Nephron progenitor cell (in vitro differentiated cells): ENCODE results near the gene SLC22A14.
A peak's percentile ranks its signal among the peaks of the same experiment; 100 is the strongest.

Experiments
- DNase-seq: peaks from one replicate; pipeline ENCODE4 v3.0.0; 2021
- H3K27ac Mint-ChIP-seq: 2 replicates; pipeline ENCODE4 v1.8.0; 2021; ENCODE audit warnings: mild to moderate bottlenecking, moderate library complexity, mixed read lengths
- H3K27me3 Mint-ChIP-seq: 2 replicates; pipeline ENCODE4 v1.8.0; 2021; ENCODE audit warnings: mild to moderate bottlenecking, low read depth, mixed read lengths; ENCODE audit not compliant: poor library complexity
- H3K36me3 Mint-ChIP-seq: 2 replicates; pipeline ENCODE4 v1.8.0; 2021; ENCODE audit warnings: low read depth, mixed read lengths
- H3K4me1 Mint-ChIP-seq: 2 replicates; pipeline ENCODE4 v1.8.0; 2021; ENCODE audit warnings: mixed read lengths
- H3K4me3 Mint-ChIP-seq: 2 replicates; pipeline ENCODE4 v1.8.0; 2021; ENCODE audit warnings: mild to moderate bottlenecking, moderate library complexity, mixed read lengths
- H3K9me3 Mint-ChIP-seq: 2 replicates; pipeline ENCODE4 v1.8.0; 2021; ENCODE audit warnings: mild to moderate bottlenecking, moderate library complexity, mixed read lengths
- TF ChIP-seq, protein P1 (sequence below): fragments of 200-600 bp; sonication (generic); IDR thresholded peaks from 2 replicates; pipeline ENCODE4 v1.5.0; 2021; ENCODE audit warnings: antibody characterized with exemption

Gene SLC22A14

DNA sequence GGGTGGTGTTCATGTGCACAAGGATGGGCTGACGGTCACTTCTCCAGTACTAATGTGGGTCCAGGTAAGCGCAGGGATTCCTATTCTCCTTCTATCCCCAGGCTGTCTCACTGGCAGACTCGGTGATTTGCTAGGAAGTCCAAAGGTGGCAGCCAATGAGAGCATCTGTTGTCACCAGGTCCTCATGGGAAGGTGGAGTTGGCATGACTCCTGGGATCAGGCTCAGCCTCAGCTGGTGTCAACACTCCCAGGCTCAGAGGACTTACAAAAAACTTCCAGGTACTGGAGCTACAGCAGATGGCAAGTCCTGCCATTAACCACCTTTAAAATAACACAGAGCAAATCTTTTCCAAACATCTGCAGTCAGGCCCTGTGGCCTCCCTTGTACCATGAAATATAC lies 78.3 kb downstream of the SLC22A14 start:
- Mint-ChIP-seq H3K9me3 (peaks cover 24% of the 10 kb centered on the region), H3K36me3 (peaks cover 45% of the 10 kb centered on the region), H3K27me3 (no peaks in the 10 kb centered on the region), H3K4me1 (no peaks in the 10 kb centered on the region), H3K27ac (no peak overlapping the region), H3K4me3 (no peak overlapping the region)
- no peak for DNase-seq
- TF ChIP-seq, protein P1, sequence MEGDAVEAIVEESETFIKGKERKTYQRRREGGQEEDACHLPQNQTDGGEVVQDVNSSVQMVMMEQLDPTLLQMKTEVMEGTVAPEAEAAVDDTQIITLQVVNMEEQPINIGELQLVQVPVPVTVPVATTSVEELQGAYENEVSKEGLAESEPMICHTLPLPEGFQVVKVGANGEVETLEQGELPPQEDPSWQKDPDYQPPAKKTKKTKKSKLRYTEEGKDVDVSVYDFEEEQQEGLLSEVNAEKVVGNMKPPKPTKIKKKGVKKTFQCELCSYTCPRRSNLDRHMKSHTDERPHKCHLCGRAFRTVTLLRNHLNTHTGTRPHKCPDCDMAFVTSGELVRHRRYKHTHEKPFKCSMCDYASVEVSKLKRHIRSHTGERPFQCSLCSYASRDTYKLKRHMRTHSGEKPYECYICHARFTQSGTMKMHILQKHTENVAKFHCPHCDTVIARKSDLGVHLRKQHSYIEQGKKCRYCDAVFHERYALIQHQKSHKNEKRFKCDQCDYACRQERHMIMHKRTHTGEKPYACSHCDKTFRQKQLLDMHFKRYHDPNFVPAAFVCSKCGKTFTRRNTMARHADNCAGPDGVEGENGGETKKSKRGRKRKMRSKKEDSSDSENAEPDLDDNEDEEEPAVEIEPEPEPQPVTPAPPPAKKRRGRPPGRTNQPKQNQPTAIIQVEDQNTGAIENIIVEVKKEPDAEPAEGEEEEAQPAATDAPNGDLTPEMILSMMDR, result no peak

DNA sequence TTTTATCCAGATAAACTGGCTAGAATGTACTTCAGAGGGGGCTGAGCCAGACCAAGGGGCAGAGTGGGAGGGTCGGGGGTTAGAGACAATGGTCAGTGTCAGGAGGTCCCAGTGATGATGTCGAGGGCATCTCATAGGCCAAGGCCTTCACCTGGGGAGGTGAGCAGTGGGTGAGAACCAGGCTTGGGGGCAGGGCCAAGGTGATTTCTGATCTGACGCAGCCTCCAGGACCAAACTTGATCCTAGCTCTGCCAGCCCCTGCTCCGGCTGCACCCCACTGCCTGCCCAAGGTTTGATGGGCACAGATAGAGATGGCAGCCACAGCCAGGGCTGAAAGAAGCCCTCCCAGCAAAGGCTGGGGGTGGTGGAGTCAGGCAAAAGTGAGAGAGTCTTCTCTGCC lies 79.4 kb downstream of the SLC22A14 start:
- H3K4me1 Mint-ChIP-seq, result no peaks in the 10 kb centered on the region
- H3K27ac Mint-ChIP-seq, result no peak overlapping the region
- DNase-seq, result no peak
- H3K36me3 Mint-ChIP-seq, result peaks cover 37% of the 10 kb centered on the region
- H3K27me3 Mint-ChIP-seq, result no peaks in the 10 kb centered on the region
- TF ChIP-seq, protein P1, result no peak
- peaks cover 23% of the 10 kb centered on the region for H3K9me3 Mint-ChIP-seq
- no peak overlapping the region for H3K4me3 Mint-ChIP-seq

DNA sequence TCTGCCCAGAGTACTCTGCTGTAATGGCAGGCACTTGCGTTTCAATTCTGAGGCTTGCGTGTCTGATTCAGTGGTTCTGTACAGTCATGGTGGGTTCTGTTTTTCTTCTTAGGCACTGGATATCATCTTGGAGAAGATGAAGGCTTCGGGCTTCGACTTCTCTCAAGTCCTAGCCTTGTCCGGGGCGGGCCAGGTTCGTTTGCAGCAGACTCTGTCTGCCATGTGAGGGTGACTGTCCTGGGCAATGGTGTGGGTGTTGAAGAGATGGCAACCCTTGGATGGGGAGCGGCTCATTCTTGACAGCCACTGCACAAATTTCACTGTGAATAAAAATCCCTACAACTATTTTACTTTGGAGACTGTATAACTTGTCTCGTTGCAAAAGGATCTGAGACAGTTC lies 80.7 kb downstream of the SLC22A14 start:
- TF ChIP-seq, protein P1, result no peak
- Mint-ChIP-seq H3K9me3 (peaks cover 16% of the 10 kb centered on the region), H3K4me3 (no peak overlapping the region), H3K36me3 (peaks cover 28% of the 10 kb centered on the region), H3K4me1 (peaks cover 3% of the 10 kb centered on the region), H3K27ac (no peak overlapping the region), H3K27me3 (no peaks in the 10 kb centered on the region)
- DNase-seq, result no peak

DNA sequence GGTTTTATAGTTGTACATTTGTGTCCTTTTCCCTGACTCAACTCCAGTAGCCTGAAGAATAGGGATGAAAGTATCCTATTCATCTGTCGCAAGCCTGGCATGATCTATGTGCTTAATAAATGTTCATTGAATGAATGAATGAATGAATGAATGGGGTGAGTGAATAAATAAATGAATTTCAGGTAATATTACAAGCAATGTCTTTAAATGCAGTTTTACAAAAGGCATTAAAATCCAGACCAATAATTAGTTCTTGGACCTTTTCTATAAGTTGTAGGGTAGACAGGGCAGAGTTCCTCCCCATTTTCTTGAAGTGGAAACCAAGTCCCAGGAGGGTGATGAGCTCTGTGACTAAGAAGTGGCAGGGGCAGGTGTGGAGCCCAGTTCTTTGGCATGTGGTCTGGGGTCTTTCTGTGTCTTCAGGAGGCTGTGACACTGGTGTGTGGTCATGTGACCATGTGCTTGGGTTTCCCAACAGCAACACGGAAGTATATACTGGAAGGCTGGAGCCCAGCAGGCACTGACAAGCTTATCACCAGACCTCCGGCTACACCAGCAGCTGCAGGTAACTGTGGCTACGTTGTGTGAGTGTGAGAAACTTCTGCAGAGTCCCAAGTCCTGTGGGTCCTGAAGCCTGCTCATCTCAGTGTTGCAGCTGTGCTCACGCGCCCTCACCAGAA lies 82.8 kb downstream of the SLC22A14 start:
- H3K27me3 Mint-ChIP-seq, result no peaks in the 10 kb centered on the region
- TF ChIP-seq, protein P1, result no peak
- no peak overlapping the region for H3K4me3 Mint-ChIP-seq
- no peaks in the 10 kb centered on the region for H3K9me3 Mint-ChIP-seq
- H3K36me3 Mint-ChIP-seq, result peaks cover 24% of the 10 kb centered on the region
- peak overlapping the region; percentile 13 for H3K27ac Mint-ChIP-seq
- H3K4me1 Mint-ChIP-seq, result peaks cover 7% of the 10 kb centered on the region
- no peak for DNase-seq

DNA sequence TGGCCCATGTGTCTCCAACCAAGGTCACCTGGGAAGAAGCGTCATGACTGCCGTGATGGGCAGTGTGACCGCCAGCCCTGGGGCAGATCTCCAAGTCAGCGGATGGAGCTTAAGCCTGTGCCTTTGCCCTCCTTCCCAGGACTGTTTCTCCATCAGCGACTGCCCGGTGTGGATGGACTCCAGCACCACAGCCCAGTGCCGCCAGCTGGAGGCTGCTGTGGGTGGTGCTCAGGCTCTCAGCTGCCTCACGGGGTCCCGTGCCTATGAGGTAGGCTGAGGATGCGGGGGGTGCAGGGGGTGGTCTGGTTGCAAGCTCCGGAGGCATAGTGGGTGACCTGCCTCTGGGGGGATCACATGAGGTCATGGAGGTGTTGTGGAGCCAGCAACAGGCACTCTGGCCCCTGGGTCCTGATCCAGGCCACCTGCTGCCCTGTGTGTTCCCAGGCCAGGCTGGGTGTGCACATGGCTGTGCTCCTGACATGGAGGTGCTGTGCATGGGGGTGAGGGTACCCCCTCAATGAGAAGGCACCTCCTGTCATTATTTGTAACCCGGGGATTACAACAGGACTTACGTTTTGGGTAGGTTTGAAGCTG lies 83.5 kb downstream of the SLC22A14 start:
- Mint-ChIP-seq H3K9me3 (no peaks in the 10 kb centered on the region), H3K27ac (no peak overlapping the region), H3K27me3 (no peaks in the 10 kb centered on the region), H3K4me1 (peaks cover 7% of the 10 kb centered on the region), H3K36me3 (peaks cover 24% of the 10 kb centered on the region), H3K4me3 (no peak overlapping the region)
- DNase-seq, result no peak
- TF ChIP-seq, protein P1, result no peak

DNA sequence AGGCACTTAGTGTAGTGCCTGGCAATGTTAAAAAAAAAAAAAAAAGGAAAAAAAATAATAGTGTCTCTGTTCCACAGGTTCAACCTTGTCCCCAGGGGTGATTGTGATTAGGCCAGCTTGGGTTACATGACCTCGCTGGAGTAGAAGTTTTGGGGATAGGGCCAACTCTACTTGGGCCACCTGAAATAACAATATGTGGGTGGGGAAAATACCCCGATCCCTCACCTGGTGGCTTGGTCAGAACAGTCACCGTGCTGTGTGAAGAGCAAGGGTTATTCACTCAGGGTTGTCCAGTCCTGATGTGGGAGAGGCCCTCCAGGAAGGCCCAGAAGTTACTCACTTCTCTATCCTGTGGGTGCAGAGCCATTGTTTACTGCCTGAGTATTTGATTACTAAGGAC lies 84.0 kb downstream of the SLC22A14 start:
- H3K9me3 Mint-ChIP-seq, result no peaks in the 10 kb centered on the region
- no peak for DNase-seq

More for the DNA sequence above, 84.0 kb downstream of the SLC22A14 start:
- Mint-ChIP-seq H3K27ac (no peak overlapping the region), H3K4me3 (no peak overlapping the region), H3K36me3 (peaks cover 26% of the 10 kb centered on the region), H3K27me3 (no peaks in the 10 kb centered on the region), H3K4me1 (peaks cover 7% of the 10 kb centered on the region)
- TF ChIP-seq, protein P1, result no peak
